ENCODE measurements around the gene LRRC28. TPM values are rescaled to one million over a fixed set of nuclear protein-coding genes. Genes with fewer than 3 reads are reported as not detected.

Gene LRRC28
- total and polyA plus RNA-seq, 10 of the 15 experiments (the other 5 are each of a cell fraction or from before 2014, with no cell fraction given): 21.3 to 54.9 (median 27.7) TPM

DNA sequence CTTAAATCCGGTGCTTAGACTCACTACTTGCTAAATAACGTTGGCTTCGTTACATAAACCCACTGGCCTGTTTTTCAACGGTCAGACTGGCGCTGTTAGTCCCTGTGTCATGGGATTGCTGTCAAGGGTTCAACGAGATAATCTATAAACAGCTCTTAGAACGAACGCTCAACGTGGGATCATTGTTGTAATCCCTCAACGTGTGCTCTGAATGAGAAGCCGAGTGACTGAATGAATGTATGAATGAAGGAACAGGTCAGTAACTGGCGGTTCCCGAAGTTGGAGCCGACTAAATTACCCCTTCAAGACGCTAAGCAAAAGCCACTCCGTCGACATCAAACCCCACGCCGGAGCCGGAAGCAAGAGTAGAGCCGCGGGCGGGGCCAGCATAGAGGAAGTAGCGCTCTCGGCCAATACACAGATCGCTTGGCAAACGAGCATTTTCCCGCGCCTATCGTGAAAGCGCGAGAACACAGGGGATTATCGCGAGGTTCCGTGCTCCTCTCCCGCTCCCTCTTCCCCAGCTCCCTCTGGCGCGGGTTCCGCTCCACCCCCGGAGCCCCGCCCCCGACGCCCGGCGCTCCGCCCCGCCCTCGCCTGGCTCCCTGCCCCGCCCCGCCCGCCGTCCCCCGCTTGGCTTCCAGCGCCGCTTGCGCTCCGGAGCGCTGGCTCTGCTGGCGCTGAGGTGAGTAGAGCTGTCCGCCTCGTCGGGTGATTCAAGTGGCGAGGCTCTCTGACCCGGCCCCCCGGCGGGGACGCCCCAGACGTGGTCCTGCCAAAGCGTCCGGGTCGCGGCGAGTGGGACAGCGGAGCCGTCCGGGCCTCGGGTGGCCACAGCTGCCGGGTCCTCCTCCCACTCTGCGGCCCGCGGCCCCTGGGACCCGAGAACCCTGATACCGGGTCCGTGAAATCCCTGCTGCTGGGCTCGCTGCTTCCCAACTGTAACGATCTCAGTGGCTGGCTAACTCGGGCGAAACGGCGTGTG is at the start of gene LRRC28 (continued):
- no peak for TF ChIP-seq ZZZ3 (IDR thresholded peaks at IDR 0.05; ENCODE audit: control insufficient read depth, insufficient read length, low read depth)
- TF ChIP-seq, protein P1, sequence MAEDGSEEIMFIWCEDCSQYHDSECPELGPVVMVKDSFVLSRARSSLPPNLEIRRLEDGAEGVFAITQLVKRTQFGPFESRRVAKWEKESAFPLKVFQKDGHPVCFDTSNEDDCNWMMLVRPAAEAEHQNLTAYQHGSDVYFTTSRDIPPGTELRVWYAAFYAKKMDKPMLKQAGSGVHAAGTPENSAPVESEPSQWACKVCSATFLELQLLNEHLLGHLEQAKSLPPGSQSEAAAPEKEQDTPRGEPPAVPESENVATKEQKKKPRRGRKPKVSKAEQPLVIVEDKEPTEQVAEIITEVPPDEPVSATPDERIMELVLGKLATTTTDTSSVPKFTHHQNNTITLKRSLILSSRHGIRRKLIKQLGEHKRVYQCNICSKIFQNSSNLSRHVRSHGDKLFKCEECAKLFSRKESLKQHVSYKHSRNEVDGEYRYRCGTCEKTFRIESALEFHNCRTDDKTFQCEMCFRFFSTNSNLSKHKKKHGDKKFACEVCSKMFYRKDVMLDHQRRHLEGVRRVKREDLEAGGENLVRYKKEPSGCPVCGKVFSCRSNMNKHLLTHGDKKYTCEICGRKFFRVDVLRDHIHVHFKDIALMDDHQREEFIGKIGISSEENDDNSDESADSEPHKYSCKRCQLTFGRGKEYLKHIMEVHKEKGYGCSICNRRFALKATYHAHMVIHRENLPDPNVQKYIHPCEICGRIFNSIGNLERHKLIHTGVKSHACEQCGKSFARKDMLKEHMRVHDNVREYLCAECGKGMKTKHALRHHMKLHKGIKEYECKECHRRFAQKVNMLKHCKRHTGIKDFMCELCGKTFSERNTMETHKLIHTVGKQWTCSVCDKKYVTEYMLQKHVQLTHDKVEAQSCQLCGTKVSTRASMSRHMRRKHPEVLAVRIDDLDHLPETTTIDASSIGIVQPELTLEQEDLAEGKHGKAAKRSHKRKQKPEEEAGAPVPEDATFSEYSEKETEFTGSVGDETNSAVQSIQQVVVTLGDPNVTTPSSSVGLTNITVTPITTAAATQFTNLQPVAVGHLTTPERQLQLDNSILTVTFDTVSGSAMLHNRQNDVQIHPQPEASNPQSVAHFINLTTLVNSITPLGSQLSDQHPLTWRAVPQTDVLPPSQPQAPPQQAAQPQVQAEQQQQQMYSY (CRISPR knock-in tag; IDR thresholded peaks at IDR 0.05): no peak
- peak; percentile 99 for TF ChIP-seq RCOR1 (conservative IDR thresholded peaks at IDR 0.05; ENCODE audit: low read depth, low read length)
- TF ChIP-seq NFYB (IDR thresholded peaks at IDR 0.05; ENCODE audit: insufficient read depth, low read depth, low read length): peak; percentile 90
- peak; percentile 4; the same call in 1 of the 2 replicates for TF ChIP-seq RB1 (IDR thresholded peaks at IDR 0.05; ENCODE audit: borderline replicate concordance)
- TF ChIP-seq, protein P2, sequence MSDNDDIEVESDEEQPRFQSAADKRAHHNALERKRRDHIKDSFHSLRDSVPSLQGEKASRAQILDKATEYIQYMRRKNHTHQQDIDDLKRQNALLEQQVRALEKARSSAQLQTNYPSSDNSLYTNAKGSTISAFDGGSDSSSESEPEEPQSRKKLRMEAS (IDR thresholded peaks at IDR 0.05; ENCODE audit: low read depth, low read length): peak; percentile 49; the same call in 1 of the 2 replicates
- no peak for TF ChIP-seq RBBP5 (conservative IDR thresholded peaks at IDR 0.05)
- TF ChIP-seq, protein P3, sequence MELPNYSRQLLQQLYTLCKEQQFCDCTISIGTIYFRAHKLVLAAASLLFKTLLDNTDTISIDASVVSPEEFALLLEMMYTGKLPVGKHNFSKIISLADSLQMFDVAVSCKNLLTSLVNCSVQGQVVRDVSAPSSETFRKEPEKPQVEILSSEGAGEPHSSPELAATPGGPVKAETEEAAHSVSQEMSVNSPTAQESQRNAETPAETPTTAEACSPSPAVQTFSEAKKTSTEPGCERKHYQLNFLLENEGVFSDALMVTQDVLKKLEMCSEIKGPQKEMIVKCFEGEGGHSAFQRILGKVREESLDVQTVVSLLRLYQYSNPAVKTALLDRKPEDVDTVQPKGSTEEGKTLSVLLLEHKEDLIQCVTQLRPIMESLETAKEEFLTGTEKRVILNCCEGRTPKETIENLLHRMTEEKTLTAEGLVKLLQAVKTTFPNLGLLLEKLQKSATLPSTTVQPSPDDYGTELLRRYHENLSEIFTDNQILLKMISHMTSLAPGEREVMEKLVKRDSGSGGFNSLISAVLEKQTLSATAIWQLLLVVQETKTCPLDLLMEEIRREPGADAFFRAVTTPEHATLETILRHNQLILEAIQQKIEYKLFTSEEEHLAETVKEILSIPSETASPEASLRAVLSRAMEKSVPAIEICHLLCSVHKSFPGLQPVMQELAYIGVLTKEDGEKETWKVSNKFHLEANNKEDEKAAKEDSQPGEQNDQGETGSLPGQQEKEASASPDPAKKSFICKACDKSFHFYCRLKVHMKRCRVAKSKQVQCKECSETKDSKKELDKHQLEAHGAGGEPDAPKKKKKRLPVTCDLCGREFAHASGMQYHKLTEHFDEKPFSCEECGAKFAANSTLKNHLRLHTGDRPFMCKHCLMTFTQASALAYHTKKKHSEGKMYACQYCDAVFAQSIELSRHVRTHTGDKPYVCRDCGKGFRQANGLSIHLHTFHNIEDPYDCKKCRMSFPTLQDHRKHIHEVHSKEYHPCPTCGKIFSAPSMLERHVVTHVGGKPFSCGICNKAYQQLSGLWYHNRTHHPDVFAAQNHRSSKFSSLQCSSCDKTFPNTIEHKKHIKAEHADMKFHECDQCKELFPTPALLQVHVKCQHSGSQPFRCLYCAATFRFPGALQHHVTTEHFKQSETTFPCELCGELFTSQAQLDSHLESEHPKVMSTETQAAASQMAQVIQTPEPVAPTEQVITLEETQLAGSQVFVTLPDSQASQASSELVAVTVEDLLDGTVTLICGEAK (IDR thresholded peaks at IDR 0.05; ENCODE audit: borderline replicate concordance): peak; percentile 91
- TF ChIP-seq, protein P4, sequence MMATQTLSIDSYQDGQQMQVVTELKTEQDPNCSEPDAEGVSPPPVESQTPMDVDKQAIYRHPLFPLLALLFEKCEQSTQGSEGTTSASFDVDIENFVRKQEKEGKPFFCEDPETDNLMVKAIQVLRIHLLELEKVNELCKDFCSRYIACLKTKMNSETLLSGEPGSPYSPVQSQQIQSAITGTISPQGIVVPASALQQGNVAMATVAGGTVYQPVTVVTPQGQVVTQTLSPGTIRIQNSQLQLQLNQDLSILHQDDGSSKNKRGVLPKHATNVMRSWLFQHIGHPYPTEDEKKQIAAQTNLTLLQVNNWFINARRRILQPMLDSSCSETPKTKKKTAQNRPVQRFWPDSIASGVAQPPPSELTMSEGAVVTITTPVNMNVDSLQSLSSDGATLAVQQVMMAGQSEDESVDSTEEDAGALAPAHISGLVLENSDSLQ (IDR thresholded peaks at IDR 0.05): peak; percentile 93
- TF ChIP-seq YBX1 (IDR thresholded peaks at IDR 0.05): no peak
- no peak for TF ChIP-seq BMI1 (IDR thresholded peaks at IDR 0.05; ENCODE audit: borderline replicate concordance)
- peak; percentile 94 for TF ChIP-seq TAF1 (IDR thresholded peaks at IDR 0.05; ENCODE audit: borderline replicate concordance, low read depth, low read length)
- TF ChIP-seq ASH2L (IDR thresholded peaks at IDR 0.05; ENCODE audit: borderline replicate concordance, low read depth): no peak; the same call in 1 of the 2 replicates
- 0 out of 2 replicates have a peak, but pooled peaks have one; percentile 3 for TF ChIP-seq SIN3A (IDR thresholded peaks at IDR 0.05; ENCODE audit: low read depth, low read length)
- TF ChIP-seq ZNF274 (IDR thresholded peaks at IDR 0.05; ENCODE audit: insufficient read depth, insufficient read length): no peak
- TF ChIP-seq, protein P5, sequence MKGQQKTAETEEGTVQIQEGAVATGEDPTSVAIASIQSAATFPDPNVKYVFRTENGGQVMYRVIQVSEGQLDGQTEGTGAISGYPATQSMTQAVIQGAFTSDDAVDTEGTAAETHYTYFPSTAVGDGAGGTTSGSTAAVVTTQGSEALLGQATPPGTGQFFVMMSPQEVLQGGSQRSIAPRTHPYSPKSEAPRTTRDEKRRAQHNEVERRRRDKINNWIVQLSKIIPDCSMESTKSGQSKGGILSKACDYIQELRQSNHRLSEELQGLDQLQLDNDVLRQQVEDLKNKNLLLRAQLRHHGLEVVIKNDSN (IDR thresholded peaks at IDR 0.05; ENCODE audit: borderline replicate concordance, extremely low read length, insufficient read depth, low read depth, low read length): no peak
- TF ChIP-seq SPI1 (IDR thresholded peaks at IDR 0.05; ENCODE audit: borderline replicate concordance, insufficient read depth, low read depth, low read length): peak; percentile 51; the same call in 1 of the 2 replicates
